HG03045 (cell line): ENCODE results near the gene L3MBTL3.
"Not testable (repeated sequence)": the region's sequence is repeated elsewhere in the genome, so short reads cannot be mapped to it uniquely, and the experiment has no call there.

Experiments used
- ATAC-seq: cut with Tn5 transposase; IDR thresholded peaks from one replicate; pipeline ENCODE4 v1.9.1; 2021; ENCODE audit warnings: mild to moderate bottlenecking, moderate library complexity; ENCODE audit not compliant: unreplicated experiment

Gene L3MBTL3

GRCh38 chr6:130070792-130071191 lies 52.4 kb downstream of the L3MBTL3 start:
- no peak for ATAC-seq

DNA sequence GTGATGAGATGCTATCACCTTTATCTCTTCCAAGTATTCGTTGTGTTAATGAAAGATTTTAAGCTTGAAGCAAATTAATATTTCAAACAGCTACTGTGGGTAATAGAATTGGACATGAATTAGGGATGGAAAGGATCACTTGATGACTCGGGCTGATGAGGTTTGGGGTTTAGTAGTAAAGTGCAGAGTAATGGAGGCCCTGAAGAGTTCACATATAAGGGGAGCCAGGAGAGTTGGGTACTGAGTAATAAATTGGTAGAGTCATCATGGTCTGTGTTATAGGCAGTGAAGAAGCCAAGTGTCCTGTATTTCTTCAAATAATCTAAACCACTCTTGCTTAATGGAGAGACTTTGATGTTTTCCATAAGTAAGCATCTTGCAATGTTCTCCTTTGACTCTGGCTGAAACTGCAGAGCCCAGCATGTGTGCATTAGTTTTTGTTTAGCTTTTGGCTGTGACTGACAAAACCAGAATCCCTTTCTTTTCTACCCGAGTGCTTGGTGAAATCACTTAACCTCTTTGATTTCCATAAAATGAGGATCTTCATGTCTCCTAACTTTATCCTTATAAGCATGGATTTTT lies 57.6 kb downstream of the L3MBTL3 start:
- ATAC-seq = no peak

GRCh38 chr6:130076512-130076911 lies 58.1 kb downstream of the L3MBTL3 start:
- ATAC-seq = no peak

DNA sequence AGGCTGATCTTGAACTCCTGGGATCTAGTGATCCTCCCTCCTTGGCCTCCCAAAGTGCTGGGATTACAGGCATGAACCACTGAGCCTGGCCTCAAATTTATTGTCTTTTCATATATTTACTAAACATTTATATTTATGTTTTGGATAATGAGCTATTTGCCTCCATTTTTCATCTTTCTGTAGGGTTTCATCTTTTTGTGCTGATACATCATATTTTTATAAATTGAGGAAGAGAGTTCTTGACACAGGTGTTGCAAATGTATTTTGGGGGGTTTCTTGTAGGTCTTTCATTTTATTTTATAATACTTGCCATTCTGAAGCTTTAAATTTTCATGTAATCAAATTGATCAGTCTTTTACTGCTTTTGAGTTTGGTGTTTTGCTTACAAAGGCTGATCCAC lies 72.4 kb downstream of the L3MBTL3 start:
- no peak for ATAC-seq

GRCh38 chr6:130093546-130093945 lies 75.2 kb downstream of the L3MBTL3 start:
- no peak for ATAC-seq

DNA sequence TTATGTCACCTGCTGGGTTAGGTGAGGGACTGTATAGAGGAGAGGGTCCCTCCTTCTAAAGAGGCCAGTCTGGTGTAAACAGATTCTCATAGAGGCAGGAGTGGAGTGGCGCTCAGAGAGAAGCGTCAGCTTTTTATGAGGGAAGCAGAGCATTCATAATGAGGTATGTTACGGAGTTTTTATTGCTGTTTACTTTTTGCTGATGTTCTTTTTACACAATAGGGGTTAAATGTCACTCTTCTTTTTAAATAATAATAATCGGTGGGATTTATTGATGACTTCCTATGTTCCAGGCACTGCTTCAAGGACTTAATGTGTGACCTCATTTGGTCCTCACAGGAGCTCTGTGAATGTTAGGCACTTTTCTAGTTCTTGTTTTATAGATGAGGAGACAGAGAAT lies 79.9 kb downstream of the L3MBTL3 start:
- no peak for ATAC-seq

DNA sequence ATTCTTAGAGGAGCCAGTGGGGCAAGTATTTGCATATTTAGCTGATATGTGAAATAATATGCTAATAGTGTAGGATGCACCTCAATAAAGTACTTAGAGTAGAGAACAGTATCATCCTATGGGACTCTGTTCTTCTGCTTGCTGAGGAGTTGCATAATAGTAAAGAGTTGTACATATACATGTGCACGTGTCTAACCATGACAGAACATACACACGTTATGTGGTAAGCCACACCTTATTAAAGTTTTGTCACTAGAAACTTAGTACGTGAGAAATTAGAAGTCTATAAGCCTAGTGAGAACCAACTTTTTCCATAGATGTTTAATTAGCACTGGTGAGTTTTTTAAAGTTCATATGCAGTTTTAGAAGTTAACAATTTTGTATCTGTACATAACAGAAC lies 80.7 kb downstream of the L3MBTL3 start:
- ATAC-seq = no peak

- peak; percentile 87 for ATAC-seq
These were observed 87.8 kb downstream of the L3MBTL3 start for GRCh38 chr6:130105996-130106704.

- ATAC-seq = no peak
These were observed 89.3 kb downstream of the L3MBTL3 start for GRCh38 chr6:130107710-130108109.

- ATAC-seq = no peak
These were observed 92.7 kb downstream of the L3MBTL3 start for GRCh38 chr6:130111031-130111430.

DNA sequence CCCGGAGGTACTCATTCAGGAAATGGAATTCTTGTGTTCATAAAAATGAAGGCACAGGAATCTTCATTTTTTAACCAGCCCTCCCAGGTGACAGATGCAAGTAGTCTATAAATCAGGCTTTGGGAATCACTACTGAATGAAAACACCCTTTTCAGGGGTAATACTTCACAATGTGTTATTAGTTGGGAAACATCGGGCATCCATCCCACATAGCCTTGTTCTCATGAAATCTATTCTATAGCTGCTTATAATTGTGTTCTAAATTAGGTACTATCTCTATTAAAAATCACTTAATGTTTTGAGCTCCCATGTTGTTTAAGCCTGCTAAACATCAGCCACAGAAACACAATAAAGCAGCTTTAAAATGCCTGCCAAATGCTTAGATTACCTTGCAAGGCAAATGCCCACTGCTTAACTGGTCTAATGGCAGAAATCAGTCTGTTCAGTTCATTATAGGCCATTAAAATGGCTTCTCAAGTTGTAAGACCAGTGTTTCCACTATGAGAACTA lies 94.9 kb downstream of the L3MBTL3 start:
- ATAC-seq = no peak

DNA sequence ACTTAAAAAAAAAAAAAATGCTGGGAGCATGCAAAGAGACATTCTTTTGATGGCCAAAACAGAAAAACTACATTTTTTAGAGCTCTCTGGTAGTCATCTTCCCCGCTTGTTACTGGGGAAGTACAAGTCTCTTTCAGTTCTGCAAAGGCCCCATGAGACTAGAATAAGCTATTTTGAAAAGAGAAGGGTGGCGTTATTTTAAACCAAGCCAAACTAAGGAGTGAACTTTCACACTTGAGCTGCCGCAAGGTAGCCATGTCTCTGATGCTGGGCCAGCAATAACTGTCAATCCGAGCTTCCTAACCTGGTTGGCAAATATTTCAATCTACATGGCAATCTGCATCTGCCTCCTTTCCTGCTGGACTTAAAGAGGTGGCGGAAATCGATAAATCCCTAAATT lies 96.7 kb downstream of the L3MBTL3 start:
- ATAC-seq = peak; percentile 97

DNA sequence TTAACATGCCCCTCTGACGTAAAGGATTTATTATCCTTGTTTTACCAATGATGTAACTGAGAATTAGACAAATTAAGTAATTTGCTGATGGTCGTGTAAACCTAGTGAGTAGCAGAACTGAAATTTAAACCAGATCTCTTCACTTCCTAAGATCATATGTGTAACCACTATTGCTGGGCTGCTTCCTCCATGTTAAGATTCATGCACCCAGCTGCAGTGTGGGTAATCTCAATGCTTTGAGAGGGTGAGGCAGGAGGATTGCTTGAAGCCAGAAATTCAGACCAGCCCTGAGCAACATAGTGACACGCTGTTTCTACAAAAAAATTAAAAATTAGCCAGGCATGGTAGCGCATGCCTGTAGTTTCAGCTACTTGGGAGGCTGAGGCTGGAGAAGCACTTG lies 97.9 kb downstream of the L3MBTL3 start:
- ATAC-seq = no peak

GRCh38 chr6:130117187-130117701 lies 98.9 kb downstream of the L3MBTL3 start:
- not testable (repeated sequence) for ATAC-seq

- no peak for ATAC-seq
These were observed 99.9 kb downstream of the L3MBTL3 start for GRCh38 chr6:130118236-130118635.

GRCh38 chr6:130119211-130119610 lies 100.8 kb downstream of the L3MBTL3 start:
- no peak for ATAC-seq

- no peak for ATAC-seq
These were observed 102.3 kb downstream of the L3MBTL3 start for GRCh38 chr6:130120731-130121130.

- no peak for ATAC-seq
These were observed 103.9 kb downstream of the L3MBTL3 start for GRCh38 chr6:130122243-130122642.

GRCh38 chr6:130127195-130127594 lies 108.8 kb downstream of the L3MBTL3 start:
- no peak for ATAC-seq

DNA sequence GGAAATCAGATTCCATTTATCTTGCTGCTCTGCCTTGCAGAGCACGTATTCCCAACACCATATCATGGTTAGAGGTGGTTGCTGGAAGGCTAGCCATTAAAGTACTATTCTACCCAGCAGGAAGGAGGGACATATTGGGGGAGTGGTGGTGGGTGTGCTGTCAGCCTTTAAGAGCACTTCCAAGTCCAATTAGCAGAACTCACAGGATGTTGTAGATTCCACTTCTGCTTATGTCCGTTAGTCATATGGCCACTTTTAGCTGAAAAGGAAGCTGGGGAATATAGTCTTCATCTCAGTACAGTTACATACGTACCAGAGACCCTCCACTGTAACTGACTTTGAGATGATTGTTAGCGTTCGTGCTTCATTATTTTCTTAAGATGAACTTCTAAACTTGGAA lies 109.9 kb downstream of the L3MBTL3 start:
- no peak for ATAC-seq

DNA sequence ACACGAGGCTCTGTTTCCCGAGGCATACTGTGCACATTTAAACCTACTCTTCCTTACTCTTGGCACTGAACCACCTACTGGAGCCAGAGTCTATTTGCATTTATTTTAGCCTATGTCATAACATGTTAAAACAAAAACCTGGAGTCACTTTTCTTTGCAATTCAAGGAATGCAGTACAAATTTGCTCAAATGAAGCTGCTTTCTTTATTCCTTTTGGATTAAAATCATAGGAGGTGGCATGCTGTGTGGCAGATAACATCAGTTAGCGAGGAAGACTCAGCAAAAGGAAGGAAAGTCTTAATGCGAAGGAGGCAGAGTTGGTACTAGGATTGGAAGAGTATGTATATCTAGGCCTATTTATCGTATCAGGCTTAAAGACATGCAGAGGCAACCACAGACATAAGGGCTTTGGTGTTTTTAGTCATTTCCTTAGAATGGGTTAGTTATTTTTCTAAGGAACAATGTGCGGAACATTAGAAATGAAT lies 111.4 kb downstream of the L3MBTL3 start:
- no peak for ATAC-seq

- peak; percentile 73 for ATAC-seq
These were observed 113.9 kb downstream of the L3MBTL3 start for GRCh38 chr6:130132286-130132701.
